ENCODE measurements around the gene FMN1.

FMN1 gene

DNA sequence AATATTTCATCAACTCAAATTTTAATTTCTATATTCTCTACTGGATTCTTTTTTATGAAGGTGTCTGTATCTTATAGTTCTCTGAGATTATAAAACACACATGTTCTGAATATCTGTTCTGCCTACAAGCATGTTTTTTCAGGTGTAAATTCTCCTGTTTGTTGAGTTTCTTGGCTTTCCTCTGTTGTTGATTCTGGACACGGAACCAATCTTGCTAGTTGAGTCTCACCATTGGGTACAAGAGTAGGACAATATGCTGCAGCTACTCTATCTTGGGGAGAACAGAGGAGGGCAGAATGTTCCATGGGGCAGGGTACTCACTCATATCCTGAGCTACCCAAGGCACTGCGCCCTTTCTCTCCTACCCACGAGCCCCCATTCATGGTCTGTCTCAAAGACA lies 371.8 kb downstream of the FMN1 start:
- H3K4me3 ChIP-seq (ENCODE audit: low read depth, low read length): no peak overlapping the region
- TF ChIP-seq, protein P1, sequence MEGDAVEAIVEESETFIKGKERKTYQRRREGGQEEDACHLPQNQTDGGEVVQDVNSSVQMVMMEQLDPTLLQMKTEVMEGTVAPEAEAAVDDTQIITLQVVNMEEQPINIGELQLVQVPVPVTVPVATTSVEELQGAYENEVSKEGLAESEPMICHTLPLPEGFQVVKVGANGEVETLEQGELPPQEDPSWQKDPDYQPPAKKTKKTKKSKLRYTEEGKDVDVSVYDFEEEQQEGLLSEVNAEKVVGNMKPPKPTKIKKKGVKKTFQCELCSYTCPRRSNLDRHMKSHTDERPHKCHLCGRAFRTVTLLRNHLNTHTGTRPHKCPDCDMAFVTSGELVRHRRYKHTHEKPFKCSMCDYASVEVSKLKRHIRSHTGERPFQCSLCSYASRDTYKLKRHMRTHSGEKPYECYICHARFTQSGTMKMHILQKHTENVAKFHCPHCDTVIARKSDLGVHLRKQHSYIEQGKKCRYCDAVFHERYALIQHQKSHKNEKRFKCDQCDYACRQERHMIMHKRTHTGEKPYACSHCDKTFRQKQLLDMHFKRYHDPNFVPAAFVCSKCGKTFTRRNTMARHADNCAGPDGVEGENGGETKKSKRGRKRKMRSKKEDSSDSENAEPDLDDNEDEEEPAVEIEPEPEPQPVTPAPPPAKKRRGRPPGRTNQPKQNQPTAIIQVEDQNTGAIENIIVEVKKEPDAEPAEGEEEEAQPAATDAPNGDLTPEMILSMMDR (IDR thresholded peaks at IDR 0.05; ENCODE audit: low read depth, low read length): no peak

DNA sequence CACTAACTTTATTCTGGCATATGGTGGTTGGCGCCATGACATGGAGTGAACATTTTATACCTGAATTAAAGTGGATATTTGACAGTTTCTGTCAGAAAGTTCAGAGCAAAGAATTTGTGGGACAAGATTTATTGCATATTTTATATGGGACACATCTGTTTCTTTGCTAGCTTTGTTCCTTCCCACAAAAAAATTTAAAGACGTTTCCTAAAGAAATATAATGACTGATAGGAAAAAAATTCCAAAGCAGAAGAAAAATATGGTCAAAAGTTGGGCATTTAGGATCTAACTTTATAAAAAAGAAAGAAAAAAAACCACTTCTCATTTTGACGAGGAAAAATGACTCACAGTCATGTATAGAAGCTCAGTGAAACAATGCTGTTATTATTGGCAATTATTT lies 375.1 kb downstream of the FMN1 start:
- TF ChIP-seq, protein P1 (IDR thresholded peaks at IDR 0.05; ENCODE audit: low read depth, low read length): no peak
- no peak overlapping the region for H3K4me3 ChIP-seq (ENCODE audit: low read depth, low read length)

DNA sequence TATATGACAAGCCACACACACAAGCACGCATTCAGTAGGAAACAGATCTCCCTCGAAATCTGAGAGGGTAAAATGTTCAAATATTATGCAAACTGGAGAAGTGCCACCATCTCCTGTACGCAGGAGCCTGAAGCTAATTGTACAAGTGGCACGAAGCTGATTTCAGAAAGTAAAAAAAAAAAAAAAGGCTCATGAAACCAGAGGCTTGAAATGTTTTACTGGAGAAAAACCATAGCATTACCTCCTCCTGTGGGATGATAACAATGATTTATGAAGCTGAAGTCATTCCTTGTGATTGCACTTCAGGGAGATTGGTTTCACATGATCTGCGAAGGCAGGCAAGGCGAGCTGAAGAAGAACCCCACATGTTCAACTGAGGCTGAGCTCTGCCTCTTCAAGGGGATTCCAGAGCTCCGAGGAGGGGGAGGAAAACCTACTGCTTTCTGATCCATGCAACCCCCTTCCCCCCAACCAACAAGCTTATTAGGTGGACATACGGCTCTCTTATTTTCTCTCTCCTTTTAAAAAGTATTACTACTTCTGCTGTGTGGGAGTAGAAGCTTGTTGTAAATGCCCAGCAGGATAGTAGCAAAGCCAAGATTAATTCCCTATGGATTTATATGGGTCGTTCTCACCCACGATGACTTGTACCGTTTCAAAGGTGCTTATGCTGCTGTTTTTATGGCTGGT lies 375.6 kb downstream of the FMN1 start:
- no peak overlapping the region for H3K4me3 ChIP-seq (ENCODE audit: low read depth, low read length)
- TF ChIP-seq, protein P1 (IDR thresholded peaks at IDR 0.05; ENCODE audit: low read depth, low read length): no peak

DNA sequence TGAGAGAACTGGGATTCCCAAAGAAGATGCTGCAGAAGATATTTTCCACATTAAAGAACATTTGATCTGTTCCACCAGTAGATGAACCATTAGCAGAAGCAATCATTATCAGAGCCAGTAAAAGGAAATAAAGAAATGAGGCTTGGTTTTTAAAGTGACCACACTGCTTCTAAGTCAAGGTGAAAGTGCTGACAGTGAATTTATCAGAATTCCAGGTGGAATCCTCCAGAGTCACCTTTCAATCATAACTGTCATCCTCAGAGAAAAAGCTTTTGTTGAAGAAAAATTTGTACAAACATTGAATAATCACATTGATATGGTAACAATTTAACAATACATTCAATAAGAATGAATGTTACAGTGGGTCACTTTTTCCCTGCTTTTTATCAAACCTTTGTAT lies 376.9 kb downstream of the FMN1 start:
- TF ChIP-seq, protein P1 (IDR thresholded peaks at IDR 0.05; ENCODE audit: low read depth, low read length): no peak
- H3K4me3 ChIP-seq (ENCODE audit: low read depth, low read length): no peak overlapping the region

DNA sequence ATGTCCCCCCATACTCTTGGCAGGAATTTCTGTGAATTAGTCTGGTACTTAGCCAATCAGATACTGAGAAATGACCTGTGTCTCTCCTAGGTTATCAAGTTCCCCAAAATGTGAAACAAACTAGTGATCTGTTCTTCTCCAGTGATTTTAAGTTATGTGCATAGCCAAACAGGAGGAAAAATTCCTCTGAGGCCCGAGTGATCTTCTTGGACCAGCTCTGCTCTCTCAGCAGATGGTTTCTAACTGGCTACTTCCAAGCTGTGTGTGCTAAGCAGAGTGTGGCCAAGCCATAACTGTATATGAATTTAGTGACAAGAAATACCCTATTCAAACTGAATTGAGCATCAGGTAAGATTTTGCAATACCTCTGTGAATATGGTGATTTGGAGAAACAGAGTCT lies 387.2 kb downstream of the FMN1 start:
- TF ChIP-seq, protein P1 (IDR thresholded peaks at IDR 0.05; ENCODE audit: low read depth, low read length): no peak

DNA sequence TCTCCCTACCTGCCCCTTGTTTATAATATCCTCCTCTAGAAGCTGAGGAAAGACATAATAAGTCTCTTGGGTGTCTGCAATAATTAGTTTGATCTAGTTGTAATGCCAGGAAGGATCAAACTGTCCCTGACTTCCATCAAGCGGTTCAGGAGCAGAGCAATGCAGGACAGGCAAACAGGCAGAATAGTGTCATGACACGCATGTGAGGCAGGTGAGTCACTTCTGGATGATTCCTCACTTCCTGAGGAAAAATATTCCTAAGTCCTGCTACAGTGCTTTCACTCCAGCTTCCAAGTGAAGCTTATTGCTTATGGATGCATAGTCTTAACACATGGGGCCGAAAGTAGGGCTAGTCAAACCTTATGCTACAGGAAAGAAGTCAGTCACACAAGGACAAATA lies 390.9 kb downstream of the FMN1 start:
- TF ChIP-seq, protein P1 (IDR thresholded peaks at IDR 0.05; ENCODE audit: low read depth, low read length): no peak
- no peak overlapping the region for H3K4me3 ChIP-seq (ENCODE audit: low read depth, low read length)

More for the DNA sequence above, 387.2 kb downstream of the FMN1 start:
- no peak overlapping the region for H3K4me3 ChIP-seq (ENCODE audit: low read depth, low read length)

DNA sequence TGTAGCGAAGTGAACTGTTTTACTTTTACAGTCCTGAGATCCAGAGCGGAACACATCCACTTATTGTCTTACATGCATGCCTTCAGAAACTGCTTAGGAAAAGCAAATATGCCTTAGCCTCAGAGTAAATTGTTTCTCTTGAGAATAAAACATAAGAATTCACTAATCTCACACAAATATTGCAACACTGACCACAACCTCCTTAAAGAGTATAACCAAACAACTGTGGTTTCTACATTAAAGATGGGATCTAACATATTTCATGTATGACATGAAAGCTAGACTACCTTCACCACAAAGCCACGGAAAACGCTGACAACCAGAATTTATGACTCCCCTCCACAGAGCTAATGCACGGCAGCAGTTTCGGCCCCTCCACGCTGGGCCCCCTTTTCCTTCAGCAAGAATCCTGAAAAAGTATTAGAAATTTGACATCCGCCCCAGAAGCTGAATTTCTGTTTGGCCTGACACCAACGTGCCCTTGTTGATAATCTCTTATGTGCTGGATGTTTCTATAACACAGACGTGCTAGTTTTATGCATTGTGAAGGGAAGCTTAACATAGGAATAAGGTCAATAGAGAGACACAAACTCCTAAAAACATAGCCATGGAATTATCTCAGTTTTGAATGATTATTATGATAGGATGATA lies 392.1 kb downstream of the FMN1 start:
- TF ChIP-seq, protein P1 (IDR thresholded peaks at IDR 0.05; ENCODE audit: low read depth, low read length): no peak
- no peak overlapping the region for H3K4me3 ChIP-seq (ENCODE audit: low read depth, low read length)

Measured in WI38 (cell line).